HL-60 (cell line): ENCODE measurements around the gene VWA8.

ENCODE experiments used
- DNase-seq, 2 experiments: peaks; one replicate each; pipeline ENCODE4 v3.0.0-alpha.2; 2010 to 2020; ENCODE audit warnings: low read depth in 1 of 2, low spot score in 1 of 2
- H3K27ac ChIP-seq: fragments of 250-450 bp; sonication (Bioruptor Pico); replicated peaks from 2 replicates; pipeline ENCODE4 v1.5.1; 2020; ENCODE audit warnings: mild to moderate bottlenecking, moderate library complexity
- H3K27me3 ChIP-seq: fragments of 250-450 bp; sonication (Bioruptor Pico); 2 replicates; pipeline ENCODE4 v1.5.1; 2021; ENCODE audit warnings: mild to moderate bottlenecking, moderate library complexity; ENCODE audit not compliant: insufficient read depth, poor library complexity, severe bottlenecking
- H3K4me3 ChIP-seq: replicated peaks from 2 replicates; pipeline ENCODE4 v1.5.1; 2011; ENCODE audit warnings: mild to moderate bottlenecking, control low read depth, low read length; ENCODE audit not compliant: insufficient read depth
- CTCF ChIP-seq: IDR thresholded peaks from one replicate; pipeline ENCODE4 v1.5.1; 2011; ENCODE audit warnings: low read length, control low read depth, inconsistent platforms; ENCODE audit not compliant: insufficient read depth
- GABPA ChIP-seq: IDR thresholded peaks from 2 replicates; pipeline ENCODE4 v1.6.1; 2012; ENCODE audit warnings: low read depth
- POLR2AphosphoS5 ChIP-seq: IDR thresholded peaks from 2 replicates; pipeline ENCODE4 v1.6.1; 2012; ENCODE audit warnings: low read depth
- SPI1 ChIP-seq: IDR thresholded peaks from 2 replicates; pipeline ENCODE4 v1.6.1; 2012; ENCODE audit warnings: low read depth, mild to moderate bottlenecking, borderline replicate concordance
- TF ChIP-seq, protein P1 (sequence below): IDR thresholded peaks from 2 replicates; pipeline ENCODE4 v1.6.1; 2012; ENCODE audit warnings: low read depth; ENCODE audit not compliant: insufficient replicate concordance

The VWA8 gene

GRCh38 chr13:41702540-41702939 is 258.4 kb downstream of the VWA8 start:
- no peak for DNase-seq
- Histone ChIP-seq H3K4me3 (no peak overlapping the region), H3K27me3 (no peaks in the 10 kb centered on the region), H3K27ac (peak overlapping the region; percentile 33)
- no peak for TF ChIP-seq POLR2AphosphoS5
- TF ChIP-seq SPI1, result no peak
- TF ChIP-seq, protein P1, sequence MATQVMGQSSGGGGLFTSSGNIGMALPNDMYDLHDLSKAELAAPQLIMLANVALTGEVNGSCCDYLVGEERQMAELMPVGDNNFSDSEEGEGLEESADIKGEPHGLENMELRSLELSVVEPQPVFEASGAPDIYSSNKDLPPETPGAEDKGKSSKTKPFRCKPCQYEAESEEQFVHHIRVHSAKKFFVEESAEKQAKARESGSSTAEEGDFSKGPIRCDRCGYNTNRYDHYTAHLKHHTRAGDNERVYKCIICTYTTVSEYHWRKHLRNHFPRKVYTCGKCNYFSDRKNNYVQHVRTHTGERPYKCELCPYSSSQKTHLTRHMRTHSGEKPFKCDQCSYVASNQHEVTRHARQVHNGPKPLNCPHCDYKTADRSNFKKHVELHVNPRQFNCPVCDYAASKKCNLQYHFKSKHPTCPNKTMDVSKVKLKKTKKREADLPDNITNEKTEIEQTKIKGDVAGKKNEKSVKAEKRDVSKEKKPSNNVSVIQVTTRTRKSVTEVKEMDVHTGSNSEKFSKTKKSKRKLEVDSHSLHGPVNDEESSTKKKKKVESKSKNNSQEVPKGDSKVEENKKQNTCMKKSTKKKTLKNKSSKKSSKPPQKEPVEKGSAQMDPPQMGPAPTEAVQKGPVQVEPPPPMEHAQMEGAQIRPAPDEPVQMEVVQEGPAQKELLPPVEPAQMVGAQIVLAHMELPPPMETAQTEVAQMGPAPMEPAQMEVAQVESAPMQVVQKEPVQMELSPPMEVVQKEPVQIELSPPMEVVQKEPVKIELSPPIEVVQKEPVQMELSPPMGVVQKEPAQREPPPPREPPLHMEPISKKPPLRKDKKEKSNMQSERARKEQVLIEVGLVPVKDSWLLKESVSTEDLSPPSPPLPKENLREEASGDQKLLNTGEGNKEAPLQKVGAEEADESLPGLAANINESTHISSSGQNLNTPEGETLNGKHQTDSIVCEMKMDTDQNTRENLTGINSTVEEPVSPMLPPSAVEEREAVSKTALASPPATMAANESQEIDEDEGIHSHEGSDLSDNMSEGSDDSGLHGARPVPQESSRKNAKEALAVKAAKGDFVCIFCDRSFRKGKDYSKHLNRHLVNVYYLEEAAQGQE, result no peak
- no peak for TF ChIP-seq GABPA
- TF ChIP-seq CTCF, result no peak

DNA sequence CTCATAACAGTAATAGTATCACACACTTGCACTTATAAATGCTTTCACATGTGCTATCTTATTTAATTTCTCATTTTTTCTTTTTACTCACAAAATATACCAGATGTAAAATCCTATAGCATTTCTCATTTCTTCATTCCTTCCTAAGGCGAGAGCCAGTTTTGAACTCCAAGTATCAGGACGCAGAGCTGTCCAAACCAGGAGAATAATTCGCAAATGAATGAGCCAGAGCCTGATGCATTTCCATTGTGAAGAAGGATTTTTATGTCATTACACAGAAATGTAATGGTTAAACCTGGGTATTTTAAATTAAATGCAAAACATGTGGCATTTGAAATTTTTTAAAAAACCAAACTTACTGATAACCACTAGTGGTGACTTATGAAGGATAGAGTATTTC is 259.2 kb downstream of the VWA8 start:
- Histone ChIP-seq H3K27me3 (no peaks in the 10 kb centered on the region), H3K27ac (peak overlapping the region; percentile 59; the same call in 1 of the 2 replicates), H3K4me3 (no peak overlapping the region)
- no peak for DNase-seq
- TF ChIP-seq, protein P1, result no peak
- no peak for TF ChIP-seq POLR2AphosphoS5
- no peak for TF ChIP-seq CTCF
- no peak for TF ChIP-seq GABPA

- Histone ChIP-seq H3K27ac (peak overlapping the region; percentile 59), H3K4me3 (no peak overlapping the region), H3K27me3 (no peaks in the 10 kb centered on the region)
- DNase-seq, result peak in 1 of 2 experiments; percentile 84
- TF ChIP-seq GABPA, result no peak
- TF ChIP-seq SPI1, result peak; percentile 85
Measured at GRCh38 chr13:41700790-41701310, 260.1 kb downstream of the VWA8 start.

- H3K27me3 ChIP-seq, result no peaks in the 10 kb centered on the region
- no peak for TF ChIP-seq POLR2AphosphoS5
- TF ChIP-seq GABPA, result no peak
- no peak for TF ChIP-seq SPI1
- TF ChIP-seq, protein P1, result no peak
- TF ChIP-seq CTCF, result no peak
- DNase-seq, result no peak
- no peak overlapping the region; the same call in 1 of the 2 replicates for H3K27ac ChIP-seq
- no peak overlapping the region for H3K4me3 ChIP-seq
Measured at GRCh38 chr13:41699759-41700158, 261.1 kb downstream of the VWA8 start.
